Measurements from ENCODE around the gene CCNI2.

CCNI2 gene

DNA sequence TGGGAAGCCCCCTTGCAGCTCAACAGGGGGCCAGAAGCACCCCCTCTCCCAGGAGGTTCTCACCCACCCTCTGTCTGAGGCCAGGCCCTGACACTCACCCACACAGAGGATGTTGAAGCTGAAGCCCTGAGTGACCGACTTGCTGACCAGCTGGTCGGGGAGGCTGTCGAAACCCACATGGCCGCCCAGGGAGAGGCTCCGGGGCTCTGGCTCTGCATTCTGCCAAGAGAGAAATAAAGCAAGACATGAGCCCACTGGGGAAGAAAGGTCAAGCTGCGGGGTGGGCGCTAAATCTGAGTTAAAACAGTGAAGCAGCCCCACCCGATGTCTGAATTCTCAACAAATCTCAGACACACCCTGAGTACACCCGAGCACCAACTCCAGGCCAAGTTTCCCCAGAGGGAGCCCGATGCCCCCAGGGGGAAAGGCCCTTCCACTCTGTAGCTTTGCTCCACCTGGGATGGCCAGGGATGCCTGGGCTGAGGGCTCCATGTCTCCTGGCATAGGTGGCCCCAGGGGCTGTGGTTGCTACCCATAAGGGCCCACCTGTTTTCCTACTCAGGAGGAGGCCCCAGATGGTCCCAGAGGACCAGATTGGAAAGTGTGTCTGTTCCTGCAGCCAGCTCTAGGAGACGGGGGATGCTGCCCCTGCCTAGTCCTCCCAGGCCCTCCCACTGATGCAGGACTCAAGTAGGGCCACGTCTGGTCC, 18.2 kb downstream of the CCNI2 start:
- no peak for DNase-seq (ENCODE audit: low read depth)

DNA sequence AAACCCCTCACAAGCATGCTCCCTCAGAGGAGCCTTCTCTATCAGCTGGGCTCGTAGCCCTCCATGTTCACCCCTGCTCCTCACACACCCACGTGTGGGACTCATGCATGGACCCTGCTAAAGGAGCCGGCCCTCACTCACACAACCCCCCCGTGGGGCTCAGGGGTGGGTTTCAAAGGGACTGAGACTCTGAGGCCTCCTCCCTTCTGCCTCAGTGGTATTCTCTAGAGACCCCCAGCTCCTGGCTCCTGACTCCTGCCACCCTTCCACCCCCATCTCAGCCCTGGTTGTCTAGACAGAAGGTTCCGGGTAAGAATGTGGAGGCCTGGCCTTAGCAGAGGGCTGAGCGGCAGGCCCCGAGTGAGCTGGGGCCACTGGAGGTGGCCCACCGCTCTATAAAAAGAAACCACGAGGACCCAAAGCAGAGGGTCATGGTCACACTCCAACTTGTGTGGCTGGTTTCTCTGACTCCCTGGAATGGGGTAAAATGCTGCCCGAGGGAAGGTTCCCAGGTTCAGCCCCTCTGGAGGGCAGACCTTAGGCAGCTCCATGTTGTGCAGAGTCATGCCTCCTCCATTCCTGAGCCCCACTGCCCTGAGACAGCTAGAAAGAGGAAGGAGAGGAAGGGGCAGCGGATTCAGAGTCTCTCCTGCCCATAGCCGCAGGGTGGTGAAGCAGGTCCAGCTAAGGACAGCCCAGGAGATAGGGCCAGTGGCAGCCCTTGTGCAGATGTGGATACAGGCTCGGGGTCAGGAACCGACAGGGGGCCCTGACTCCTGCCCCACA, 19.0 kb downstream of the CCNI2 start:
- no peak for DNase-seq (ENCODE audit: low read depth)

DNA sequence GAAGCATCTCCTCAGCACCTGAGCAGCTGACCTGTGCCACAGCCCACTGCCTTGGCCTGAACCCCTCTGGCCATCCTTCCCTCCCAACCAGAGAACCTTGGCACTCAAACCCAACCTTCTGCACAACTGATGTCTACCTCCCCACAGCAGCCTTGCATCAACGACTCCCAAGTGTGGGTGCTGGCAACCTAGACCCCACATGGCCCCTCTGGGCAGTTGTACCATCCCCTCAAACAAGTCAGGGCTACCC, 19.5 kb downstream of the CCNI2 start:
- no peak for DNase-seq (ENCODE audit: low read depth)

DNA sequence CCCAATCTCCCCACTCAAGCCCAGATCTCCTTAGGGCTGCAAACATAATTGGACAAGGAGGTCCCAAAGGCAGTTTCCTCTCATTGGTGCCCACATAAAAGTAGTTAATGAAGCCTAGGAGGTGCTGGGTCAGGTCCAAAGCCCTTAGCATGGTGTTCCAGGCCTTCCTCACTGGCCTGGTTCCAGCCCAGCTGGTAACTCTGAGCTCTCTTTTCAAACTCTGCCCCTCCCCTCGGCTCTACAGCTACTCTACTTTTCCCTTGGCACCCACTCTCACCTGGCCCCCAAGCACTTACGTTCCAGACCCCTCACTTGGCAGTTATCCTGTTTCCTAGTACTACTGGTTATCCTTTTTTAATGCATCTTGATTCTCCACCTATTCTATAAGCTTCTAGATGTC, 19.9 kb downstream of the CCNI2 start:
- no peak for DNase-seq (ENCODE audit: low read depth)

DNA sequence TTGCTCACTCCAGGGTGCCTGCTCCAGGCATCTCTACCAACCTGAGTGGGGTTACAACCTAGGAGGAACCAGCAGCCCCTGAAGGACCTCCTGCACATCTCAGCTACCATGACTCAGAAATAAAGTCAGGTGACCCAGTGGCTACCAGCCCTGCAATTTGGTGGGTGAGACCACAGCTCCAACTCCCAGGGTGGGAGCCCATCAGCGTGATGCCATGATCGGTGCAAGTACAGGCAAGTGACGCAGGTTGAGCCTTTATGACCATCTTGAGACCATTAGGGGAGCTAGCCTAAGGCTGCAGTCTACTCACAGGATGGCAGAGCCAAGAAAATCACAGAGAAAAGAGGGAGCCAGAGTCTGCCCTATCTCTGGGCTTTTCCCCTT, 21.3 kb downstream of the CCNI2 start:
- DNase-seq (ENCODE audit: low read depth) = no peak

DNA sequence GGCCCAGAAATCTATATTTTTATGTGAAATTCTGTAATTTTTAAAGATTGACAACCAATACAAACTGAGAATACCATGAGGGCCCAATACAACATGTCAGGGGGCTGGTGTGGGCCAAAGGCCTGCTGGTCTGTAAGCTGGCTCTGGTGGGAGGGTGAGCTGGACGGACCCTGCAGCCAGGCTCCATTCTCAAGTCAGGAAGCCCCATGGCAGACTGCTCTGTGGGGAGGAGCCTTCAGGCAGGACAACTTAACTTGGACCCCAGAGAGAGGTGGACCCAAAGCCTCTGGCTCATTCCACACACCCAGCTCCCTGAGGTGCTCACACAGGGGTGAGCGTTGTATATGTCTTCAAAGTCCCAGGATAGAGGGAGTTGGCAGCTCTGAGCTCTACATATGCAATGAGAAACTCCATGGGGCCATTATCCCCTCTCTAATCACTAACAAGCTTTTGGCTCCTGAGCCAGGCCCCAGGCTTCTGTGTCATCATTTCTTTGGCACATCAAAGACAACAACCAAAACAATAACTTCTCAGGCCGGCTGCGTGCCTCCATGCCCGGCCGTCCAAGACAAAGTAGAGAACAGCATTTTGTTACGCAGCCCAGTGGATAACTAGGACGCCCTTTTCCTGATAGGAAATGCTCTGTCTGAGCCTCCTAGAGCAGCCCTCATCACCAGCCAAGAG, 23.4 kb downstream of the CCNI2 start:
- DNase-seq (ENCODE audit: low read depth) = no peak

DNA sequence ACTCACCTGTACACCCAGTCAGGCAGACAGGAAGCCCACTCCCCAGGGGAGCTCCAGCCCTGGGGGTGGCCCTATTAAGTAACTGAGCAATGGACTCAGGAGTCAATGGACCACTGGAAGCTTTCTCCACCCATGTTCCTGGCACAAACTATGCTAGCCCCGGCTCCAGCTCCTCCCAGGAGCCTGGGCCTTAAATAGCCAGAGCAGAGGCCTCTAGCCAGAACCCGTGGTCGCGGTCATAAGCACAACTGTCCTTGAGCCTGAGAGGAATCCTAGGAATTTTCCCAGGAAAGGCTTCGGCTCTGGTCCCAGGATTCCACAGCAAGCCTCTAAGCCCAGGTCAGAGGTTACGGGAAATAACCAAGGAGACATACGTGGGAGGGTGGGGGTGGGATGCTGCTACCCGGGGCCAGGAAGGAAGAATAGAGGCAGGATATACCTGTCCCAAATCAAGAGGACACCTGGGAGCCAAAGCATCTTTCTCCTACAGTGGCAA, 24.3 kb downstream of the CCNI2 start:
- no peak for DNase-seq (ENCODE audit: low read depth)

DNA sequence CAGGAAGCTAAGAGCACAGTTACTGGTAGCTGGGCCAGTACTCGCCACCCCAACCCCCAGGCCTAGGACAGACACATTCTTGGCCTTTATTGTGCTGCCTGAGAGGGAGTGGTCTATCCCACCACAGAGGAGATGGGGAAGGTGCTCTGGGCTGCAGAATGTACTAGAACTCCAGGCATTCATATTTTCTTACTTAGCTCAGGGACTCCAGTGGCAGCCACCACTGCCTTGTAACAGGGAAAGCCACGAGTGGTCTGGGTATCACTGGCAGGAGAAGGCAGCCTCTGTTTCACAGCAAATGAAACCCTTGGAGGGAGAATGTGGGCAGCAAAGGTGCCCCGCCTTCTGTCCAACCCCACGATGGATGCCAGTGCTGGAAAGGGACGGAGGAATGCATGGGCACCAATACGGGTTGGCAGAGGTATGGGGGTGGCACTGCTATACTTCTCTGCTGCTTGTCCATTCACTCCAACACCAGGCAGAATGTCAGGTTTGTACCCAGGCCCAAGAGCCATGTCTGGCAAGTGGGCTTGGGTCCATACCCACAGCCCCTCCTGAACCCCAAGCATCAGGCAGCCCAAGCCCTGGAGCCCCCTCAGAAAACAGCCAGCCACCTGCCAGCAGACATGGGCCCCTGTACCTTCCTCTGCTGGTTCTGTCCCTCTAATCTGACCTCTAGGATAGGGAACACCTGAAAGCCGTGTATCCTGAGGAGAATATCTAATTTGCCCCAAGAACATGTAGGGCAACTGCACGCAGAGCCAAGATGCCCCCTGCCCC, 25.3 kb downstream of the CCNI2 start:
- DNase-seq (ENCODE audit: low read depth) = no peak

DNA sequence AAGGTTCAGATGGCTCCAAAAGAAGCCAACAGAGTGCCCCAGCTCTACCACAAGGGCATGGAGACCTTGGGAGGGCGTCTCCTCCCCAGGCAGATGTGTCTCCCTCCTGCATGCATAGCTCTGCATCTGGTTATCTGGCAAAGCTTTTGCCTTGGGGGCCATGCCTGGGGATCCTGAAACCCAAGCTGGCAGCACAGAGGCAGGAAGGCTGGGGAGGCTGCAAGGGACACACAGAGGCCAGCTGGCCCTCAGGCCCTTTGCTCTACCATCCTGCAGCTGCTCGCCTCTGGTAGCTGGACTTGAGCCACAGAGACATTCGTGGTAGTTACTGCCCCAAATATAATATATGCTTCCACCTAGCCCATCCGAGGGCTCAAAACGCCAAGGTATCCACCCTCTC, 25.9 kb downstream of the CCNI2 start:
- DNase-seq (ENCODE audit: low read depth) = no peak

DNA sequence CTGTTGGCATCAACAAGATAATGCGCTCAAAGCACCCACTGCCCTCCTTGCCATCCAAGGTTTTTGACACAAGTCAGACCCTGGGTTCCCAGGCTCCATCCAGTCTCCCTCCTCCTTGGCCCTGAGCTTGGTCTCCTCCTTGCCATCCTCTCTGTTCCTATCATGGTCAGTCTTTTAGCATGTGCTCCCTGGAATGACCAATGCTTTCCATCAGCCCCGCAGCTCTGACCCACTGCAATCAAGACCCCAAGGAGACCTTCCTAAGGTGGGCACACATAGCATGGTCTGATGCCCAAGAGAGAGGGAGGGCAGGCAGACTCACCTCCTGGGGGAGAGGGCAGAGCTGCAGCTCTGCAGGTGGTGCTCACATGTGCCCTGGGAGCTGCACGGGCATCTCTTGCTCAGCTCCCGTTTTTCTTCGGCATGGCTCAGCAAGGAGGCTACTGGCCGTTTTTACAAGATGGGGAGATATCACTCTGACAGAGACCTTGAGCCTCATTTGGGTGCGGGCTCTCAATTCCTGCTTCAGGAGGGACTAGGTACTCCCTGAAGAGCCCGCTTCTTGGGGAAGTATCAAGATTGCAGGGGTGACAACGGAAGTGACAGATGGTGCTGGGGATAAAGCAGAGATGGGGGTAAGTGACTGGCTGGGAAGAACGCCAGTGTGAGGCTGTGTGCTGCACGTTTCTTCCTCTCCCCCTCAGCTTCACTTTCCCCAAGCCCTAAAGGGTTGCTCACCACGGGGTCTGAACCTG, 26.6 kb downstream of the CCNI2 start:
- DNase-seq (ENCODE audit: low read depth) = no peak

DNA sequence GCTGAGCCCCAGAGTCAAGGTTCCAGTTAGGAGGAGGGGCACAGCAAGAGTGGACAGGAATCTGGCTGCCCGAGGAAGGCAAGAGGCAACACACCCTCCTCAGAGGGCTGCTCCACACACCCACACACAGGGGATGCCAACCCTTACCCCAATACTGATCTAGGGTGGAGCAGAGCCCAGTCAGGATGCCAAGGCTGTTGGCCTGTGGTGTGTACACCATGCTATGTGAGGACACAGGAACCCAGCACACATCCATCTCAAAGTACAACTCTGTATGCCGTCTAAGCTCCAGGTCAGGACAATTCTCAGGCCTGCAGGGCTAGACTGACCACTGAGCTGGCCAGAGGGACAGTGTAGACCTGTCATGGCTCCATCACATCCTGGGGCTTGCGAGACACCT, 27.2 kb downstream of the CCNI2 start:
- DNase-seq (ENCODE audit: low read depth) = no peak

DNA sequence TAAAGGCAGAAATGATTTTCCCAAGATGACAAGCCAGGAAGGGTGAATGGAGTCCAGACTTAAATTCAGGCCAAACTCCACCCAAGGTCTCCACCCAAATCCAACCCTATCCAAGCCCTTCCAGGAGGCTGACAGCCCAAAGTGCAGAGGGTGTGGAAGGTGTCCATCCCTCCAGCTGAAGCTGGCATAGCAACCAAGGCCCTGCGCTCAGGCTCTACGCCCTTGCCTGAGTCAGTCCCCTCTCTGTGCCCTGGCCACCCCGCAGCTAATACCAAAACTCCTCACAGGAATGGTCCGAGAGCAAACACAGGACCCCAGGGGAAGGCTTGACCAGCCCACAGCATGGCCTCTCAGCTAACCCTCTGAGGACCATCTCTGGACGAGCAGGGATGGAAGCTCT, 27.7 kb downstream of the CCNI2 start:
- no peak for DNase-seq (ENCODE audit: low read depth)

DNA sequence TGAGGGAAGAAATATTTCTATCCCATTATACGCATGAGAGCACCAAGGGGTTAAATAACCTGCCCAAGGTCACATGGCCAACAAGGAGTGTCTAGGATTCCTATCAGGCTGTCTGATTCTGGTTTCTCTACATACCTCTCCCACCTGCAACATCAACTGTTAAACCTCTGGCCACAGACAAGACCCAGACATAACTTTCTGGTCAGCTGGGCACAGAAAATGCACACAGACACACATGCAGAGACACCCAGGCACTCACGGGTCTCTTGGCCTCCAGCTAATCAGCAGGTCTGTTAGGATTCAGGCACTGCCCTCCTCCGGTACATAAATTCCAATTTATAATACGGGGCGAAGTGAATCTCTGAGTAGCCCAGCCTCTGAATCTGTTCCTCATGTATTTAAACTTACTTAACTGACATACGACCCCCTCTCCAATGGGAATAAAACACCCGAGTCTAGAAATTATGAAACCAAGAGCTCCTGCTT, 28.3 kb downstream of the CCNI2 start:
- DNase-seq (ENCODE audit: low read depth) = no peak

DNA sequence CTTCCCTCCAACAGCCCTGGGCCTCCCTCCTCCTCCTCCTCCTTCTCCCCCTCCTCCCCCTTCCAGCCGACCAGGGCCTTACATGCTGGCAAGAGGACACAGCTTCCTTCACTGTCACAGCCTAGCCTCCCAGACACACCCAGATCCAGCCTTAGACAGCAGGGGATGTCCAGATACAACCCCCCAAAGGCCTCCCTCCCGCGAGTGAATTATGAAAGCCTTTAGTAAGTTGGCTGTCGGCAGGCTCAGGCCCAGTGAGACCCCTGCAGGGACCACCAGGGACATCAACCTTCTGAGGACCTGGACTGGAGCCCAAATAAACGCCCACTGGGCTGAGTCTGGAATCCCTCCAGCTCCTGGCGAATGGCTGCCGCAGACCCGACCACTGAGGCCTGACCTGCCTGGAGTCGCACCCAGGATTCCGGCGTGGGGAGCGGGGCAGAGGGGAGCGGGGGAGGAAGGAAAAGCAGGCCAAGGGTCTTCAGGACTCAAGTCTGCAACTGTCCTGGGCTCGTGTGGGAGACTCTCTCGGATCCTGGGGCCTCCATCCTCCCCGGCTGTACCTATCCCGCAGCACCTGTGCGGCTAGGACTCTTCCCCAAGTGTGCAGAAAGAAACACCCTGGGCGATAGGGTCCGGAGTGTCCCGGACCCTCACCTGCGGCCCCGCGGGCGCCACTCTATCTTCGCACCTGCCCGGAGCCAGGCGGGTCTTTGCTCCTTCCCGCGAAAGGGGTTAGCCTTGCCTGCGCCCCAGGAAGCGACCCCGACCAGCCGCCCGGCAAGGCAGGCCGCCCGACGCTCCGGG, 29.1 kb downstream of the CCNI2 start:
- DNase-seq (ENCODE audit: low read depth) = no peak

DNA sequence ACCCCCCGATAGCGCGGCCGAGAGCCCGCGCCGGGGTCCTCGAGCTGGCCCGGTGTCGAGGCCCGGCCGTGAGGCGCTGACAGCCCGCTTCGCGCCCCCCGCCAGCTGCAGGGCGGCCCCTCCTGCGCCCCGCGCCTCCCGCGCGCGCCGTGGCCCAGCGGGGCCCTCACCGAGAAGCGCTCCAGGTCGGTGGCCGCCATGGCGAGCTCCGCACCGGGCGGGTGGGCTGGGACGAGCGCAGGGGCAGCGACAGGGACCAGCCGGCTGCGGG, 29.6 kb downstream of the CCNI2 start:
- DNase-seq (ENCODE audit: low read depth) = no peak

DNA sequence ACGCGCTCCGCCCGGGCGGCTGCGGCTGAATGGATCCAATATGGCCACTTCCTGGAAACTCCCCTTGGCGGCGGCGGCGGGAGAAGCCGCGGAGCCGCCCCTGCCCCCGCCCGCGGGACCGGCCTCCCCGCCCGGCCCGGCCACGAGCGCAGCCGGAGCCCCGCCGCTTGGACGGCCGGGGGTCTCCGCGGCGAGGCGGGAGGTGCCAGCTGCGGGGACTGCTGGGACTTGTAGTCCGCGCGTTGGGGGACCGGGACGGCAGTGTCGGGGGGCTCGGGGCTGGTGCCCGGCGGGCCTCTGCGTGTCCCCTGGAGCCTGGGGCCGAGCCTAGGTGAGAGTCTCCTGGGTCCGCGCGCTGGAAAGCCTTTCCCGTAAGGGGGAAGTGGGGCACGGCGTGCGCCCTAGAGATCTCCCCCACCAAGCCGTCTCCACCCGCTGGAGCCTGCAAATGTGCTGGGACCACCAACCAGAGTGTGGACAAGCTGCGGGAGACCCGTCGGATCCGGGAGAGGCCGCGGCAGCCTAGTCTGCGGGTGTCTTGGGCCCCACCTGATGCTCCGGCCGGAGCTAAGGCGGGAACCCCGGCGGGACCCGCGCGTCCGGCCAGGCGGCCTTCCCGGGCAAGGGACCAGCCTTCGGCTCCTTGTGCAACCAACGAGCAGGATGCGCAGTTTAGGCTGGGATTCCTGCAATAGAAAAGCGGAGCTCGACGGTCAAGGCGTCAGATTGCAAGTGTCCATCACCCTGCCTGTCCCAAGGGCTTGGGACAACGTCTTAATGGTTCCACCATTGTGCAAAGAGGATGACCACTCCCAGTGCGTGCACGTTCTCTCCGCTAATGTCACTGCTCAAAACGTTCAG, 30.2 kb downstream of the CCNI2 start, which contains the start of gene SEPTIN8:
Gene SEPTIN8 (minus strand): TSS at position 31 of the 861 bp plus-strand sequence. CDS start 102 bp downstream, outside the sequence.
- no peak for DNase-seq (ENCODE audit: low read depth)

DNA sequence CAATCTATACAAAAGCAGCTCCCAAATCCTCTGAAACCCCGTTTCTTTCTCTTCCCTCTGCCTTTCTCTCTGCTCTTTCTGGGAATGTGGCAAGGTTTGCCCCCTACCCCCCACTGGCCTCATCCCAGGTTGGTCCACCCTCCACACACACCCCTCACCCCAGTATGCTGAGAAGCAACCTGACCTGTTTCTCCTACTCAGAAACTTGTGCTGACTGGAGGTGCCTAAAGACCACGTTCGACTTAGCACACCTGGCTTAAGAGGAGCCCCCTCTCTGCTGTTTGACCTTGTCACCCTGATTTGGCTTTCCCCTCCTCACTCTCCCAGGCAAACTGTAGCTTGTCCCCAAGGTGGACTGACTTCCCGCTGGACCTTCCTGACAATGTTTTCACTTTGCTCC, 30.9 kb downstream of the CCNI2 start:
- no peak for DNase-seq (ENCODE audit: low read depth)

DNA sequence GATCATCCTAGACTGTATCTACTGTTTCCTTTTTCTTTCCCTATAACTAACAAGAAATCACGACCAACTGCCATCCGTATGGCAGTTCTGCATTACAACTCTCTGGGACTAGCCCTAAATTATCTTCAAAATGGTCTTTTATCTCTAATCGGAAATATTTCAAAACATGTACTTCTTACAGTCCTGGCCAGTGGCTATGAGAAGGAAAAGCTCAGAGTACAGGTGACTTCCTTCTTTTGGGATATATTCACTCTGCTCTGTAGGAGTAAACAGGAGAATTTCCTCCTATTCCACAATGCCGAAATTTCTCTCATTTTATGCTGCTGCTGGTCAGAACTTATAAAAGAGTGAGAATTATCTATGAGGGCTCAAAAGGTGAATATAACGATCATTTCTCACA, 31.6 kb downstream of the CCNI2 start:
- DNase-seq (ENCODE audit: low read depth) = no peak

DNA sequence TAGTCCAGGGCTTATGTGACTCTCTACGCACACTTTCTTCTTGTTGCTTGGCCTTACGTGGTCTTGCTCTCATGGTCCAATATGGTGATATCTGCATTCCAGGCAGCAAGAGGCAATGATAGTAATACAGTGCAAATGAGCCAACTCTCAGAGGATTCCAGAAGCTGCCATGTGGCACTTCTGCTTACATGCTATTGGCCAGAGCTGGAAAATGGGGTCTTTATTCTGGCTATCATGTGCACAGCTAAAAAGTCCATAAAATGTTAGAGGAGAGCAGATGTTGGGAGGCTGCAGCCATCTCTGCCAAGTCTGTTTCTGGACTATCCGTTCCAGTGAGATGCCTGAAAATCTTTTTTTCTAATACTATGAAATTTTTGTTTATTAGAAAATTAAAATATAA, 32.7 kb downstream of the CCNI2 start:
- no peak for DNase-seq (ENCODE audit: low read depth)

DNA sequence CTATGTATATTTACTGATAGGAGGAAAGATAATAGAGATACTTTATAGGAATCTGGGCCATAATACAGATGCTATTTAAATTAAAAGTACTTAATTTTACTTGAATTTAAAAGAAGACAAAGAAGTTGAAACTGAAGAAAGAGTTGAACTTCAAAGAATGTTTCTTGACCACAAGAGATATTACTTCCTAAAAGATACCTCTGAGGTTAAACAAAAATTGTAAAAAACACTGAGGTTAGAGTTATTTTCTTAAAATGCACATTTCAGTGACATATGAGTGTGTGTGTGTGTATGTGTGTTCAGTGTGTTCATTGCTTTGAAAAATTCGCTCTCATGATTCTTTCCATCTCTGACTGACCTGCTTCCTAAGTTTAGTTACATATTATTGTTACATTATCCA, 33.4 kb downstream of the CCNI2 start:
- DNase-seq (ENCODE audit: low read depth) = no peak

All from non-pigmented ciliary epithelial cell (primary cell).